Glutamatergic neuron (in vitro differentiated cells): ENCODE results near the gene EIF3A. TPM values are rescaled to one million over a fixed set of nuclear protein-coding genes. Genes with fewer than 3 reads are reported as not detected.
A peak's percentile ranks its signal among the peaks of the same experiment; 100 is the strongest.

Source experiments
- DNase-seq: peaks from one replicate; pipeline ENCODE4 v3.0.0; 2022
- H3K27ac Mint-ChIP-seq: one replicate; pipeline ENCODE4 v1.8.0; 2020; ENCODE audit warnings: mild to moderate bottlenecking, mixed read lengths, inconsistent platforms; ENCODE audit not compliant: unreplicated experiment
- H3K27me3 Mint-ChIP-seq: one replicate; pipeline ENCODE4 v1.8.0; 2020; ENCODE audit warnings: mild to moderate bottlenecking, moderate library complexity, mixed read lengths, inconsistent platforms; ENCODE audit not compliant: unreplicated experiment
- H3K36me3 Mint-ChIP-seq: one replicate; pipeline ENCODE4 v1.8.0; 2020; ENCODE audit warnings: mild to moderate bottlenecking, mixed read lengths, inconsistent platforms; ENCODE audit not compliant: unreplicated experiment
- H3K4me1 Mint-ChIP-seq: one replicate; pipeline ENCODE4 v1.8.0; 2020; ENCODE audit warnings: mild to moderate bottlenecking, low read depth, mixed read lengths, inconsistent platforms; ENCODE audit not compliant: unreplicated experiment
- H3K4me3 Mint-ChIP-seq: one replicate; pipeline ENCODE4 v1.8.0; 2020; ENCODE audit warnings: mild to moderate bottlenecking, mixed read lengths, inconsistent platforms; ENCODE audit not compliant: unreplicated experiment
- H3K9me3 Mint-ChIP-seq: one replicate; pipeline ENCODE4 v1.8.0; 2020; ENCODE audit warnings: mild to moderate bottlenecking, moderate library complexity, mixed read lengths, inconsistent platforms; ENCODE audit not compliant: unreplicated experiment
- total RNA-seq: library from RNA; stranded (reverse); fragmentation: NEBNext Ultra II Directional; extraction: Animal tissue kit (Norgen Biotek cat#: 25700); gene quantifications from one replicate; pipeline ENCODE4 v1.2.1, GENCODE V29; 2021; ENCODE audit not compliant: unreplicated experiment
- TF ChIP-seq, protein P1 (sequence below): fragments of 200-600 bp; sonication (generic); IDR thresholded peaks from one replicate; pipeline ENCODE4 v1.5.0; 2021; ENCODE audit not compliant: partially characterized antibody, unreplicated experiment

The EIF3A gene
- total RNA-seq, 1 donor from 2014 or later = 110 TPM

- Mint-ChIP-seq H3K27me3 (no peaks in the 10 kb centered on the region), H3K4me1 (peaks cover 3% of the 10 kb centered on the region), H3K9me3 (no peaks in the 10 kb centered on the region), H3K27ac (peak overlapping the region; percentile 5), H3K36me3 (peaks cover 3% of the 10 kb centered on the region), H3K4me3 (no peak overlapping the region)
- no peak for DNase-seq
- TF ChIP-seq, protein P1, sequence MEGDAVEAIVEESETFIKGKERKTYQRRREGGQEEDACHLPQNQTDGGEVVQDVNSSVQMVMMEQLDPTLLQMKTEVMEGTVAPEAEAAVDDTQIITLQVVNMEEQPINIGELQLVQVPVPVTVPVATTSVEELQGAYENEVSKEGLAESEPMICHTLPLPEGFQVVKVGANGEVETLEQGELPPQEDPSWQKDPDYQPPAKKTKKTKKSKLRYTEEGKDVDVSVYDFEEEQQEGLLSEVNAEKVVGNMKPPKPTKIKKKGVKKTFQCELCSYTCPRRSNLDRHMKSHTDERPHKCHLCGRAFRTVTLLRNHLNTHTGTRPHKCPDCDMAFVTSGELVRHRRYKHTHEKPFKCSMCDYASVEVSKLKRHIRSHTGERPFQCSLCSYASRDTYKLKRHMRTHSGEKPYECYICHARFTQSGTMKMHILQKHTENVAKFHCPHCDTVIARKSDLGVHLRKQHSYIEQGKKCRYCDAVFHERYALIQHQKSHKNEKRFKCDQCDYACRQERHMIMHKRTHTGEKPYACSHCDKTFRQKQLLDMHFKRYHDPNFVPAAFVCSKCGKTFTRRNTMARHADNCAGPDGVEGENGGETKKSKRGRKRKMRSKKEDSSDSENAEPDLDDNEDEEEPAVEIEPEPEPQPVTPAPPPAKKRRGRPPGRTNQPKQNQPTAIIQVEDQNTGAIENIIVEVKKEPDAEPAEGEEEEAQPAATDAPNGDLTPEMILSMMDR = no peak
These were observed 30.8 kb downstream of the EIF3A start for GRCh38 chr10:119049777-119050176.

DNA sequence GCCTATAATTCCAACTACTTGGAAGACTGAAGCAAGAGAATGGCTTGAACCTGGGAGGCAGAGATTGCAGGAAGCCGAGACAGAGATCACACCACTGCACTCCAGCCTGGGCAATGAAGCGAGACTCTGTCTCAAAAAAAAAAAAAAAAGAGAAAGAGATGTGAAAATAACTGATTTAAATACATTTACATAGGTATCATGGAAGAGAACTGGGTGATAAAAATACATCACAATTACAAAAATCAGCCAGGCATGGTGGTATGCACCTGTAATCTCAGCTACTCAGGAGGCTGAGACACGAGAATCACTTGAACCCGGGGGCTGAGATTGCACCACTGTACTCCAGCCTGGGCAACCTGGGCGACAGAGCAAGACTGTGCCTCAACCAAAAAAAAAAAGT lies 31.3 kb downstream of the EIF3A start:
- Mint-ChIP-seq H3K4me1 (peaks cover 3% of the 10 kb centered on the region), H3K27ac (no peak overlapping the region), H3K27me3 (no peaks in the 10 kb centered on the region), H3K36me3 (peaks cover 3% of the 10 kb centered on the region), H3K4me3 (no peak overlapping the region), H3K9me3 (no peaks in the 10 kb centered on the region)
- TF ChIP-seq, protein P1 = no peak
- DNase-seq = no peak

- TF ChIP-seq, protein P1 = no peak
- no peak overlapping the region for H3K27ac Mint-ChIP-seq
- peaks cover 2% of the 10 kb centered on the region for H3K27me3 Mint-ChIP-seq
- no peaks in the 10 kb centered on the region for H3K36me3 Mint-ChIP-seq
- H3K4me1 Mint-ChIP-seq = peaks cover 3% of the 10 kb centered on the region
- DNase-seq = no peak
- H3K4me3 Mint-ChIP-seq = no peak overlapping the region
- H3K9me3 Mint-ChIP-seq = peaks cover 2% of the 10 kb centered on the region
These were observed 35.1 kb downstream of the EIF3A start for GRCh38 chr10:119045561-119045960.

GRCh38 chr10:119042169-119042568 lies 38.4 kb downstream of the EIF3A start:
- H3K27me3 Mint-ChIP-seq = peaks cover 5% of the 10 kb centered on the region
- TF ChIP-seq, protein P1 = no peak
- no peaks in the 10 kb centered on the region for H3K36me3 Mint-ChIP-seq
- peak overlapping the region; percentile 40 for H3K27ac Mint-ChIP-seq
- H3K4me1 Mint-ChIP-seq = peaks cover 6% of the 10 kb centered on the region
- DNase-seq = no peak
- peaks cover 5% of the 10 kb centered on the region for H3K9me3 Mint-ChIP-seq
- no peak overlapping the region for H3K4me3 Mint-ChIP-seq

GRCh38 chr10:119041326-119041725 lies 39.3 kb downstream of the EIF3A start:
- no peaks in the 10 kb centered on the region for H3K36me3 Mint-ChIP-seq
- TF ChIP-seq, protein P1 = no peak
- peaks cover 5% of the 10 kb centered on the region for H3K27me3 Mint-ChIP-seq
- H3K9me3 Mint-ChIP-seq = peaks cover 5% of the 10 kb centered on the region
- no peak overlapping the region for H3K4me3 Mint-ChIP-seq
- peak overlapping the region; percentile 76 for H3K27ac Mint-ChIP-seq
- H3K4me1 Mint-ChIP-seq = peaks cover 6% of the 10 kb centered on the region
- DNase-seq = no peak
